HepG2 (cell line): Measurements from ENCODE around the gene IRAK4. TPM values are rescaled to one million over a fixed set of nuclear protein-coding genes. Genes with fewer than 3 reads are reported as not detected.

Experiments
- ARID2 ChIP-seq: sonication (generic); formaldehyde crosslinking; IDR thresholded peaks from 2 replicates; pipeline ENCODE4 v1.8.1; 2022; ENCODE audit warnings: mild to moderate bottlenecking, missing genetic modification reagents, borderline replicate concordance
- ARID5B ChIP-seq: IDR thresholded peaks from 2 replicates; pipeline ENCODE4 v1.4.0; 2020; ENCODE audit warnings: mild to moderate bottlenecking, missing genetic modification reagents
- ETV5 ChIP-seq: IDR thresholded peaks from 2 replicates; pipeline ENCODE4 v1.6.1; 2018; ENCODE audit warnings: missing biosample characterization, missing genetic modification reagents, inconsistent platforms, borderline replicate concordance
- FOXA1 ChIP-seq, 2 experiments: fragments of 450-650 bp in 1 of 2; sonication (generic) in 1 of 2; formaldehyde crosslinking in 1 of 2; IDR thresholded peaks; 2 replicates each; pipeline versions ENCODE4 v1.4.0 to v1.6.1; 2016 to 2020; ENCODE audit warnings: missing genetic modification reagents in 1 of 2
- FOXP1 ChIP-seq, 2 experiments: fragments of 450-650 bp in 1 of 2; IDR thresholded peaks; 2 replicates each; pipeline ENCODE4 v1.6.1; 2017 to 2018; ENCODE audit warnings: antibody characterized with exemption in 1 of 2
- GPBP1L1 ChIP-seq: sonication (generic); formaldehyde crosslinking; IDR thresholded peaks from 2 replicates; pipeline ENCODE4 v1.5.0; 2020; ENCODE audit warnings: mild to moderate bottlenecking, missing genetic modification reagents
- GPN1 ChIP-seq: sonication (generic); formaldehyde crosslinking; IDR thresholded peaks from 2 replicates; pipeline ENCODE4 v1.5.1; 2020; ENCODE audit warnings: missing genetic modification reagents, borderline replicate concordance
- HES4 ChIP-seq: sonication (generic); formaldehyde crosslinking; IDR thresholded peaks from 2 replicates; pipeline ENCODE4 v1.9.0; 2021; ENCODE audit warnings: mild to moderate bottlenecking, missing genetic modification reagents, borderline replicate concordance
- KMT2A ChIP-seq: sonication (generic); formaldehyde crosslinking; IDR thresholded peaks from 2 replicates; pipeline ENCODE4 v1.4.0; 2020; ENCODE audit warnings: missing genetic modification reagents
- NCOR1 ChIP-seq: fragments of 200-600 bp; sonication (generic); IDR thresholded peaks from 2 replicates; pipeline ENCODE4 v1.7.0; 2017; ENCODE audit warnings: antibody characterized with exemption, low read length, borderline replicate concordance
- POLR2A ChIP-seq, 2 experiments: IDR thresholded peaks; 2 replicates each; pipeline ENCODE4 v1.6.1; 2011; ENCODE audit warnings: low read depth in 2 of 2, low read length in 2 of 2, mild to moderate bottlenecking in 1 of 2, moderate library complexity in 1 of 2; ENCODE audit not compliant: insufficient read depth in 1 of 2
- SOX13 ChIP-seq, 3 experiments: fragments of 450-650 bp in 1 of 3; sonication (generic) in 1 of 3; formaldehyde crosslinking in 1 of 3; IDR thresholded peaks in 2 of 3; conservative IDR thresholded peaks in 1 of 3; 2 replicates each; pipeline versions ENCODE4 v1.5.0 to v1.6.1; 2016 to 2020; ENCODE audit warnings: antibody characterized with exemption in 1 of 3, mild to moderate bottlenecking in 1 of 3, missing compliant biosample characterization in 1 of 3, missing genetic modification reagents in 1 of 3, moderate library complexity in 1 of 3
- TGIF2 ChIP-seq: IDR thresholded peaks from 2 replicates; pipeline ENCODE4 v1.6.1; 2016; ENCODE audit warnings: control low read depth, missing compliant biosample characterization
- ZFP37 ChIP-seq: sonication (generic); formaldehyde crosslinking; IDR thresholded peaks from 2 replicates; pipeline ENCODE4 v1.4.0; 2020; ENCODE audit warnings: missing genetic modification reagents, borderline replicate concordance
- ZFP62 ChIP-seq: sonication (generic); formaldehyde crosslinking; IDR thresholded peaks from 2 replicates; pipeline ENCODE4 v1.4.0; 2020; ENCODE audit warnings: missing genetic modification reagents
- ZNF646 ChIP-seq: sonication (generic); formaldehyde crosslinking; IDR thresholded peaks from 2 replicates; pipeline ENCODE4 v1.9.0; 2021; ENCODE audit warnings: mild to moderate bottlenecking, missing genetic modification reagents
- ZNF761 ChIP-seq: sonication (generic); formaldehyde crosslinking; conservative IDR thresholded peaks from 2 replicates; pipeline ENCODE4 v1.4.0; 2020; ENCODE audit warnings: mild to moderate bottlenecking, missing genetic modification reagents
- polyA plus RNA-seq, 8 experiments: library from polyadenylated mRNA; depleted of rRNA in 3 of 8; stranded (reverse) in 7 of 8; unstranded in 1 of 8; fragments of >200 nt; fragmentation: Illumina TruSeq in 4 of 8; extraction: Trizol in 4 of 8; gene quantifications; 2 replicates each; pipeline versions ENCODE4 v1.2.1 to v1.2.3, GENCODE V29; 2011 to 2016; ENCODE audit warnings: low read depth in 4 of 8, missing spikeins in 1 of 8, mixed read lengths in 1 of 8; ENCODE audit not compliant: insufficient read depth in 1 of 8
- total RNA-seq, 5 experiments: library from RNA; depleted of rRNA; stranded (reverse); fragments of >200 nt; fragmentation: Illumina TruSeq; extraction: Trizol; gene quantifications; 2 replicates each; pipeline ENCODE4 v1.2.3, GENCODE V29; 2016; ENCODE audit warnings: low read depth in 1 of 5

The IRAK4 gene
- total and polyA plus RNA-seq, 2 of the 13 experiments (the other 11 are each of a cell fraction or from before 2014, with no cell fraction given) = 6.6 to 7.1 TPM

- TF ChIP-seq ARID2 (CRISPR knock-in tag) (0 out of 2 replicates have a peak, but pooled peaks have one; percentile 9), POLR2A (IDR thresholded peaks at IDR 0.05; ENCODE audit: insufficient read depth in 1 of 2, low read depth in 2 of 2, low read length in 2 of 2) (0 out of 4 replicates have a peak, but pooled peaks of 1 of the 2 experiments have one; percentile 7), ZNF761 (CRISPR knock-in tag) (0 out of 2 replicates have a peak, but pooled peaks have one; percentile 1), SOX13 (IDR thresholded peaks at IDR 0.05) (0 out of 2 replicates have a peak, but pooled peaks have one; percentile 16), SOX13 (CRISPR knock-in tag; conservative IDR thresholded peaks at IDR 0.05 in 1 of 2, IDR thresholded peaks at IDR 0.05 in 1 of 2) (peak in 1 of 2 experiments; percentile 44; a peak in 2 of 4 replicates), FOXP1 (IDR thresholded peaks at IDR 0.05) (0 out of 2 replicates have a peak, but pooled peaks have one; percentile 14), FOXP1 (CRISPR knock-in tag; IDR thresholded peaks at IDR 0.05) (no peak), ARID5B (CRISPR knock-in tag) (peak; percentile 2; the same call in 1 of the 2 replicates), GPBP1L1 (CRISPR knock-in tag) (no peak), TGIF2 (CRISPR knock-in tag) (0 out of 2 replicates have a peak, but pooled peaks have one; percentile 28), ETV5 (0 out of 2 replicates have a peak, but pooled peaks have one; percentile 15), GPN1 (CRISPR knock-in tag) (no peak), ZFP62 (CRISPR knock-in tag) (no peak), ZNF646 (peak; percentile 26; the same call in 1 of the 2 replicates), KMT2A (0 out of 2 replicates have a peak, but pooled peaks have one; percentile 10), NCOR1 (0 out of 2 replicates have a peak, but pooled peaks have one; percentile 35), ZFP37 (CRISPR knock-in tag) (no peak), HES4 (CRISPR knock-in tag) (0 out of 2 replicates have a peak, but pooled peaks have one; percentile 19), FOXA1 (IDR thresholded peaks at IDR 0.05) (no peak), FOXA1 (CRISPR knock-in tag; IDR thresholded peaks at IDR 0.05) (peak; percentile 41)
Measured at GRCh38 chr12:43836475-43836989, 77.8 kb downstream of the IRAK4 start (continued).
